HL-60 (cell line): Measurements from ENCODE around the gene MMP20.

ENCODE experiments used
- CTCF ChIP-seq: IDR thresholded peaks from one replicate; pipeline ENCODE4 v1.5.1; 2011; ENCODE audit warnings: low read length, control low read depth, inconsistent platforms; ENCODE audit not compliant: insufficient read depth
- GABPA ChIP-seq: IDR thresholded peaks from 2 replicates; pipeline ENCODE4 v1.6.1; 2012; ENCODE audit warnings: low read depth
- POLR2AphosphoS5 ChIP-seq: IDR thresholded peaks from 2 replicates; pipeline ENCODE4 v1.6.1; 2012; ENCODE audit warnings: low read depth
- REST ChIP-seq: IDR thresholded peaks from 2 replicates; pipeline ENCODE4 v1.6.1; 2012; ENCODE audit warnings: low read depth; ENCODE audit not compliant: insufficient replicate concordance
- SPI1 ChIP-seq: IDR thresholded peaks from 2 replicates; pipeline ENCODE4 v1.6.1; 2012; ENCODE audit warnings: low read depth, mild to moderate bottlenecking, borderline replicate concordance

- no peak for TF ChIP-seq CTCF
- TF ChIP-seq REST: no peak
- TF ChIP-seq GABPA: no peak
- no peak for TF ChIP-seq POLR2AphosphoS5
- TF ChIP-seq SPI1: no peak
Measured at GRCh38 chr11:102647430-102647829, 22.3 kb upstream of the MMP20 start.
